ENCODE measurements around the gene IFNA6.

Gene IFNA6

GRCh38 chr9:21357479-21358460 is 7.1 kb upstream of the IFNA6 start:
- H3K9me3 ChIP-seq = no peaks in the 10 kb centered on the region
- H3K4me3 ChIP-seq = no peak overlapping the region
- no peak for DNase-seq (ENCODE audit: low spot score in 2 of 2)
- in situ Hi-C loops (cut with MboI; ENCODE audit: low sequenced_read_pairs) = no loop called here
- H3K27me3 ChIP-seq (ENCODE audit: low read depth) = no peaks in the 10 kb centered on the region
- no peaks in the 10 kb centered on the region for H3K36me3 ChIP-seq (replicated peaks)
- no peaks in the 10 kb centered on the region for H3K4me1 ChIP-seq

GRCh38 chr9:21348430-21348970 is 2.2 kb downstream of the IFNA6 start:
- H3K36me3 ChIP-seq (replicated peaks) = no peaks in the 10 kb centered on the region
- H3K4me3 ChIP-seq = no peak overlapping the region
- no peak for DNase-seq (ENCODE audit: low spot score in 2 of 2)
- H3K27me3 ChIP-seq (ENCODE audit: low read depth) = no peaks in the 10 kb centered on the region
- in situ Hi-C loops (cut with MboI; ENCODE audit: low sequenced_read_pairs) = no loop called here
- H3K4me1 ChIP-seq = no peaks in the 10 kb centered on the region
- H3K9me3 ChIP-seq = no peaks in the 10 kb centered on the region

GRCh38 chr9:21340735-21341134 is 10.0 kb downstream of the IFNA6 start:
- H3K36me3 ChIP-seq (replicated peaks) = no peaks in the 10 kb centered on the region
- no peaks in the 10 kb centered on the region for H3K4me1 ChIP-seq
- no peak overlapping the region for H3K4me3 ChIP-seq
- DNase-seq (ENCODE audit: low spot score in 2 of 2) = no peak
- in situ Hi-C loops (cut with MboI; ENCODE audit: low sequenced_read_pairs) = no loop called here
- H3K27me3 ChIP-seq (ENCODE audit: low read depth) = no peaks in the 10 kb centered on the region
- no peaks in the 10 kb centered on the region for H3K9me3 ChIP-seq

GRCh38 chr9:21336457-21336856 is 14.2 kb downstream of the IFNA6 start:
- in situ Hi-C loops (cut with MboI; ENCODE audit: low sequenced_read_pairs) = loop anchor here (10.0 kb wide), 1 partner anchor 458 kb away; no protein-coding TSS in a partner anchor
- no peaks in the 10 kb centered on the region for H3K9me3 ChIP-seq
- no peaks in the 10 kb centered on the region for H3K27me3 ChIP-seq (ENCODE audit: low read depth)
- peaks cover 5% of the 10 kb centered on the region; the same call in 1 of the 2 replicates for H3K36me3 ChIP-seq (replicated peaks)
- H3K4me1 ChIP-seq = peaks cover 6% of the 10 kb centered on the region
- no peak overlapping the region for H3K4me3 ChIP-seq
- no peak for DNase-seq (ENCODE audit: low spot score in 2 of 2)

- H3K9me3 ChIP-seq = no peaks in the 10 kb centered on the region
- in situ Hi-C loops (cut with MboI; ENCODE audit: low sequenced_read_pairs) = loop anchor here (10.0 kb wide), 1 partner anchor 460 kb away; no protein-coding TSS in a partner anchor
- no peaks in the 10 kb centered on the region for H3K27me3 ChIP-seq (ENCODE audit: low read depth)
- peak within 1 kb of the TSS; percentile 75 for H3K4me3 ChIP-seq
- peak; percentile 78 to 92 for DNase-seq (ENCODE audit: low spot score in 2 of 2)
- peaks cover 6% of the 10 kb centered on the region for H3K4me1 ChIP-seq
- H3K36me3 ChIP-seq (replicated peaks) = peaks cover 5% of the 10 kb centered on the region; the same call in 1 of the 2 replicates
These were observed 15.7 kb downstream of the IFNA6 start, which contains the start of gene KLHL9 for GRCh38 chr9:21334701-21335632. Gene KLHL9 (minus strand): TSS chr9:21335404. CDS start chr9:21334859, 545 bp downstream.

- Histone ChIP-seq H3K4me1 (peaks cover 6% of the 10 kb centered on the region), H3K9me3 (no peaks in the 10 kb centered on the region), H3K27me3 (ENCODE audit: low read depth) (no peaks in the 10 kb centered on the region), H3K36me3 (replicated peaks) (peaks cover 5% of the 10 kb centered on the region; the same call in 1 of the 2 replicates), H3K4me3 (no peak overlapping the region; the same call in 1 of the 2 replicates)
- no peak for DNase-seq (ENCODE audit: low spot score in 2 of 2)
- in situ Hi-C loops (cut with MboI; ENCODE audit: low sequenced_read_pairs) = loop anchor here (10.0 kb wide), 1 partner anchor 462 kb away; no protein-coding TSS in a partner anchor
These were observed 17.5 kb downstream of the IFNA6 start for GRCh38 chr9:21333226-21333625.

- in situ Hi-C loops (cut with MboI; ENCODE audit: low sequenced_read_pairs) = loop anchor here (10.0 kb wide), 1 partner anchor 463 kb away; no protein-coding TSS in a partner anchor
These were observed 18.8 kb downstream of the IFNA6 start for GRCh38 chr9:21331676-21332402.

GRCh38 chr9:21326526-21327139 is 24.1 kb downstream of the IFNA6 start:
- peak in 1 of 2 experiments; percentile 57 for DNase-seq (ENCODE audit: low spot score in 2 of 2)
- H3K4me3 ChIP-seq = no peak overlapping the region
- H3K4me1 ChIP-seq = no peaks in the 10 kb centered on the region; the same call in 1 of the 2 replicates
- no peaks in the 10 kb centered on the region for H3K27me3 ChIP-seq (ENCODE audit: low read depth)
- in situ Hi-C loops (cut with MboI; ENCODE audit: low sequenced_read_pairs) = no loop called here
- H3K36me3 ChIP-seq (replicated peaks) = no peaks in the 10 kb centered on the region; the same call in 1 of the 2 replicates
- H3K9me3 ChIP-seq = no peaks in the 10 kb centered on the region

More at GRCh38 chr9:21331676-21332402, 18.8 kb downstream of the IFNA6 start:
- H3K27me3 ChIP-seq (ENCODE audit: low read depth) = no peaks in the 10 kb centered on the region
- peaks cover 6% of the 10 kb centered on the region for H3K4me1 ChIP-seq
- H3K9me3 ChIP-seq = no peaks in the 10 kb centered on the region
- no peak overlapping the region for H3K4me3 ChIP-seq
- peaks cover 5% of the 10 kb centered on the region; the same call in 1 of the 2 replicates for H3K36me3 ChIP-seq (replicated peaks)
- DNase-seq (ENCODE audit: low spot score in 2 of 2) = no peak

GRCh38 chr9:21324047-21324446 is 26.6 kb downstream of the IFNA6 start:
- no peaks in the 10 kb centered on the region for H3K27me3 ChIP-seq (ENCODE audit: low read depth)
- no peaks in the 10 kb centered on the region for H3K9me3 ChIP-seq
- no peaks in the 10 kb centered on the region; the same call in 1 of the 2 replicates for H3K36me3 ChIP-seq (replicated peaks)
- DNase-seq (ENCODE audit: low spot score in 2 of 2) = no peak
- in situ Hi-C loops (cut with MboI; ENCODE audit: low sequenced_read_pairs) = no loop called here
- peaks cover 7% of the 10 kb centered on the region; the same call in 1 of the 2 replicates for H3K4me1 ChIP-seq
- no peak overlapping the region for H3K4me3 ChIP-seq

- in situ Hi-C loops (cut with MboI; ENCODE audit: low sequenced_read_pairs) = no loop called here
These were observed 27.7 kb downstream of the IFNA6 start for GRCh38 chr9:21322911-21323461.

GRCh38 chr9:21320465-21320864 is 30.2 kb downstream of the IFNA6 start:
- in situ Hi-C loops (cut with MboI; ENCODE audit: low sequenced_read_pairs) = no loop called here
- no peak for DNase-seq (ENCODE audit: low spot score in 2 of 2)

More at GRCh38 chr9:21322911-21323461, 27.7 kb downstream of the IFNA6 start:
- no peaks in the 10 kb centered on the region for H3K27me3 ChIP-seq (ENCODE audit: low read depth)
- H3K36me3 ChIP-seq (replicated peaks) = no peaks in the 10 kb centered on the region; the same call in 1 of the 2 replicates
- H3K4me3 ChIP-seq = no peak overlapping the region
- DNase-seq (ENCODE audit: low spot score in 2 of 2) = peak in 1 of 2 experiments; percentile 14
- peaks cover 7% of the 10 kb centered on the region; the same call in 1 of the 2 replicates for H3K4me1 ChIP-seq
- H3K9me3 ChIP-seq = no peaks in the 10 kb centered on the region

More at GRCh38 chr9:21320465-21320864, 30.2 kb downstream of the IFNA6 start:
- Histone ChIP-seq H3K4me1 (peaks cover 7% of the 10 kb centered on the region; the same call in 1 of the 2 replicates), H3K36me3 (replicated peaks) (no peaks in the 10 kb centered on the region), H3K9me3 (no peaks in the 10 kb centered on the region), H3K27me3 (ENCODE audit: low read depth) (peaks cover 3% of the 10 kb centered on the region; the same call in 1 of the 2 replicates), H3K4me3 (no peak overlapping the region)
